ENCODE data around the gene PACRG.

Gene PACRG

GRCh38 chr6:162715601-162716000, 12.2 kb upstream of the PACRG start:
- no peak for DNase-seq (ENCODE audit: low read depth)
- no peak overlapping the region for H3K4me3 ChIP-seq (ENCODE audit: low read length)
- TF ChIP-seq CTCF (conservative IDR thresholded peaks at IDR 0.05; ENCODE audit: low read depth, low read length): no peak

GRCh38 chr6:162719528-162719927, 8.2 kb upstream of the PACRG start:
- H3K4me3 ChIP-seq (ENCODE audit: low read length): no peak overlapping the region
- TF ChIP-seq CTCF (conservative IDR thresholded peaks at IDR 0.05; ENCODE audit: low read depth, low read length): no peak
- DNase-seq (ENCODE audit: low read depth): no peak

GRCh38 chr6:162721404-162721687, 6.4 kb upstream of the PACRG start:
- no peak for DNase-seq (ENCODE audit: low read depth)
- TF ChIP-seq CTCF (conservative IDR thresholded peaks at IDR 0.05; ENCODE audit: low read depth, low read length): no peak
- no peak overlapping the region for H3K4me3 ChIP-seq (ENCODE audit: low read length)

- TF ChIP-seq CTCF (conservative IDR thresholded peaks at IDR 0.05; ENCODE audit: low read depth, low read length): no peak
- H3K4me3 ChIP-seq (ENCODE audit: low read length): no peak overlapping the region
- peak; percentile 23 for DNase-seq (ENCODE audit: low read depth)
These were observed 5.5 kb upstream of the PACRG start for GRCh38 chr6:162722226-162722625.

- no peak for DNase-seq (ENCODE audit: low read depth)
- no peak overlapping the region for H3K4me3 ChIP-seq (ENCODE audit: low read length)
- no peak for TF ChIP-seq CTCF (conservative IDR thresholded peaks at IDR 0.05; ENCODE audit: low read depth, low read length)
These were observed 5.1 kb upstream of the PACRG start for GRCh38 chr6:162722633-162723032.

GRCh38 chr6:162726947-162727321, 840 bp upstream of the PACRG start:
- TF ChIP-seq CTCF (conservative IDR thresholded peaks at IDR 0.05; ENCODE audit: low read depth, low read length): no peak

GRCh38 chr6:162728197-162728596, 423 bp downstream of the PACRG start:
- peak overlapping the region; percentile 51 for H3K4me3 ChIP-seq (ENCODE audit: low read length)
- DNase-seq (ENCODE audit: low read depth): no peak
- no peak for TF ChIP-seq CTCF (conservative IDR thresholded peaks at IDR 0.05; ENCODE audit: low read depth, low read length)

More at GRCh38 chr6:162726947-162727321, 840 bp upstream of the PACRG start:
- peak overlapping the region; percentile 67 for H3K4me3 ChIP-seq (ENCODE audit: low read length)
- DNase-seq (ENCODE audit: low read depth): no peak
